SK-N-SH (cell line): ENCODE measurements around the gene RBM20.

ENCODE experiments used
- CHD2 ChIP-seq: fragments of 150-350 bp; IDR thresholded peaks from 2 replicates; pipeline ENCODE4 v1.6.1; 2018; ENCODE audit warnings: low read length; ENCODE audit not compliant: partially characterized antibody
- EP300 ChIP-seq, 2 experiments: IDR thresholded peaks; 2 replicates each; pipeline versions ENCODE4 v1.4.0 to v1.6.1; 2012; ENCODE audit warnings: borderline replicate concordance in 1 of 2, low read depth in 1 of 2, low read length in 1 of 2
- FOSL2 ChIP-seq: IDR thresholded peaks from 2 replicates; pipeline ENCODE4 v1.4.0; 2012; ENCODE audit warnings: low read depth, mild to moderate bottlenecking, moderate library complexity, borderline replicate concordance
- FOXM1 ChIP-seq: IDR thresholded peaks from 2 replicates; pipeline ENCODE4 v1.4.0; 2012; ENCODE audit warnings: low read depth, mild to moderate bottlenecking
- RAD21 ChIP-seq: IDR thresholded peaks from 2 replicates; pipeline ENCODE4 v1.6.1; 2012; ENCODE audit warnings: mild to moderate bottlenecking, low read length
- RCOR1 ChIP-seq: fragments of 150-350 bp; IDR thresholded peaks from 2 replicates; pipeline ENCODE4 v1.6.1; 2017; ENCODE audit warnings: antibody characterized with exemption, low read length
- SIN3A ChIP-seq: IDR thresholded peaks from 2 replicates; pipeline ENCODE4 v1.6.1; 2012; ENCODE audit warnings: low read depth, mild to moderate bottlenecking, low read length, moderate library complexity, borderline replicate concordance
- SMC3 ChIP-seq: IDR thresholded peaks from 2 replicates; pipeline ENCODE4 v1.6.1; 2012; ENCODE audit warnings: low read depth, low read length, improper control_type of control experiment
- YY1 ChIP-seq: IDR thresholded peaks from 2 replicates; pipeline ENCODE4 v1.4.0; 2012; ENCODE audit warnings: low read depth, mild to moderate bottlenecking
- TF ChIP-seq, protein P1 (sequence below): fragments of 200-600 bp; sonication (generic); IDR thresholded peaks from 2 replicates; pipeline ENCODE4 v1.6.1; 2017; ENCODE audit warnings: antibody characterized with exemption, mild to moderate bottlenecking, moderate library complexity

DNA sequence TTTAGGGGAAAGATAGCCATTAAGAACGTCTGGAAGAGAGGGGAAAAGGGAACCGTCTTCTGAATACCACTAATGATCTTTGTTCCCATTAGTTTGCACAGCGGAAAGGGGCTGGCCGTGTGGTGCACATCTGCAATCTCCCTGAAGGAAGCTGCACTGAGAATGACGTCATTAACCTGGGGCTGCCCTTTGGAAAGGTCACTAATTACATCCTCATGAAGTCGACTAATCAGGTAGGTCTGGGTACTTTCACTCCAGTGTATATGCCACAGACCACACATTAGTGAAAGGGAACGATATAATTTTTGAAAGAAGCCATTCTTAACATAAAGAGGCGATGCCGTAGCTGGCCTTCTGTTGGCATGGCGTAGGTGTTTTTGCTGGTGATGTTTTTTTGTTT lies 153.3 kb downstream of the RBM20 start:
- TF ChIP-seq EP300 (IDR thresholded peaks at IDR 0.05; ENCODE audit: borderline replicate concordance in 1 of 2, low read depth in 1 of 2, low read length in 1 of 2) (peak in 1 of 2 experiments; percentile 54; a peak in 1 of 4 replicates), FOXM1 (no peak), YY1 (no peak), RCOR1 (no peak; the same call in 1 of the 2 replicates), CHD2 (no peak), FOSL2 (no peak), SMC3 (no peak), RAD21 (no peak), SIN3A (no peak)
- TF ChIP-seq, protein P1, sequence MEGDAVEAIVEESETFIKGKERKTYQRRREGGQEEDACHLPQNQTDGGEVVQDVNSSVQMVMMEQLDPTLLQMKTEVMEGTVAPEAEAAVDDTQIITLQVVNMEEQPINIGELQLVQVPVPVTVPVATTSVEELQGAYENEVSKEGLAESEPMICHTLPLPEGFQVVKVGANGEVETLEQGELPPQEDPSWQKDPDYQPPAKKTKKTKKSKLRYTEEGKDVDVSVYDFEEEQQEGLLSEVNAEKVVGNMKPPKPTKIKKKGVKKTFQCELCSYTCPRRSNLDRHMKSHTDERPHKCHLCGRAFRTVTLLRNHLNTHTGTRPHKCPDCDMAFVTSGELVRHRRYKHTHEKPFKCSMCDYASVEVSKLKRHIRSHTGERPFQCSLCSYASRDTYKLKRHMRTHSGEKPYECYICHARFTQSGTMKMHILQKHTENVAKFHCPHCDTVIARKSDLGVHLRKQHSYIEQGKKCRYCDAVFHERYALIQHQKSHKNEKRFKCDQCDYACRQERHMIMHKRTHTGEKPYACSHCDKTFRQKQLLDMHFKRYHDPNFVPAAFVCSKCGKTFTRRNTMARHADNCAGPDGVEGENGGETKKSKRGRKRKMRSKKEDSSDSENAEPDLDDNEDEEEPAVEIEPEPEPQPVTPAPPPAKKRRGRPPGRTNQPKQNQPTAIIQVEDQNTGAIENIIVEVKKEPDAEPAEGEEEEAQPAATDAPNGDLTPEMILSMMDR = no peak
